Measurements from ENCODE around the gene SPTB.
A peak's percentile ranks its signal among the peaks of the same experiment; 100 is the strongest.
"Not testable (repeated sequence)": the region's sequence is repeated elsewhere in the genome, so short reads cannot be mapped to it uniquely, and the experiment has no call there.

Gene SPTB

DNA sequence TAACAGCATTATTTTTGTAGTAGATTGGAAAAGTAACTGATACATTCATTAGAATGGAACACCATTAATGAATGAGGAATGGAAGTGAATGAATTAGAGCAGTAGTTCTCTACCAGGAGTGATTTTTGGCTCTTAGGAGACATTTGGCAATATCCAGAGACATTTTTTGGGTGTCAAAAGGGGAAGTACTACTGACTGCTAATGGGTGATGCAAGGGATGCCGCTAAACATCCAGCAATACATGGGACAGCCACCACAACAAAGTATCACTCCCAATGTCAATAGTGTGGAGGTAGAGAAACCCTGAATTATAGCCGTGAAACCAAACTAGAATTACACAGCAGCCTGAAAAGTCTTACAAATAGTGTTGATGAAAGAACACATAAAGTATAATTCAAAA lies 36.1 kb upstream of the SPTB start:
- H3K79me2 ChIP-seq (ENCODE audit: control insufficient read depth, low read length), result peaks cover 70% of the 10 kb centered on the region
- H3K9me3 ChIP-seq (ENCODE audit: control insufficient read depth, insufficient read depth, low read length), result no peaks in the 10 kb centered on the region
- peak overlapping the region; percentile 78 for H3K4me2 ChIP-seq (ENCODE audit: low read length)
- peaks cover 42% of the 10 kb centered on the region for H3K36me3 ChIP-seq (ENCODE audit: control insufficient read depth, low read length)
- peaks cover 12% of the 10 kb centered on the region for H4K20me1 ChIP-seq (ENCODE audit: control insufficient read depth, insufficient read depth, low read depth, low read length)
- peaks cover 4% of the 10 kb centered on the region; the same call in 1 of the 2 replicates for H3K27me3 ChIP-seq (ENCODE audit: control insufficient read depth, low read length)
- peaks cover 19% of the 10 kb centered on the region for H3K4me1 ChIP-seq (ENCODE audit: control insufficient read depth, low read length)
- H3F3A ChIP-seq (ENCODE audit: control insufficient read depth, insufficient read depth), result no peaks in the 10 kb centered on the region
- no peak overlapping the region for H3K27ac ChIP-seq (ENCODE audit: low read depth, low read length)
- no peaks in the 10 kb centered on the region for H3K9me2 ChIP-seq (replicated peaks; ENCODE audit: control insufficient read depth, low read length)
- TF ChIP-seq, protein P1, sequence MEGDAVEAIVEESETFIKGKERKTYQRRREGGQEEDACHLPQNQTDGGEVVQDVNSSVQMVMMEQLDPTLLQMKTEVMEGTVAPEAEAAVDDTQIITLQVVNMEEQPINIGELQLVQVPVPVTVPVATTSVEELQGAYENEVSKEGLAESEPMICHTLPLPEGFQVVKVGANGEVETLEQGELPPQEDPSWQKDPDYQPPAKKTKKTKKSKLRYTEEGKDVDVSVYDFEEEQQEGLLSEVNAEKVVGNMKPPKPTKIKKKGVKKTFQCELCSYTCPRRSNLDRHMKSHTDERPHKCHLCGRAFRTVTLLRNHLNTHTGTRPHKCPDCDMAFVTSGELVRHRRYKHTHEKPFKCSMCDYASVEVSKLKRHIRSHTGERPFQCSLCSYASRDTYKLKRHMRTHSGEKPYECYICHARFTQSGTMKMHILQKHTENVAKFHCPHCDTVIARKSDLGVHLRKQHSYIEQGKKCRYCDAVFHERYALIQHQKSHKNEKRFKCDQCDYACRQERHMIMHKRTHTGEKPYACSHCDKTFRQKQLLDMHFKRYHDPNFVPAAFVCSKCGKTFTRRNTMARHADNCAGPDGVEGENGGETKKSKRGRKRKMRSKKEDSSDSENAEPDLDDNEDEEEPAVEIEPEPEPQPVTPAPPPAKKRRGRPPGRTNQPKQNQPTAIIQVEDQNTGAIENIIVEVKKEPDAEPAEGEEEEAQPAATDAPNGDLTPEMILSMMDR (IDR thresholded peaks at IDR 0.05; ENCODE audit: low read depth, low read length, poor library complexity, severe bottlenecking), result no peak
- TF ChIP-seq EZH2phosphoT487 (IDR thresholded peaks at IDR 0.05; ENCODE audit: borderline replicate concordance, low read length), result no peak
- peak overlapping the region; percentile 93 for H3K4me3 ChIP-seq (ENCODE audit: low read length)

DNA sequence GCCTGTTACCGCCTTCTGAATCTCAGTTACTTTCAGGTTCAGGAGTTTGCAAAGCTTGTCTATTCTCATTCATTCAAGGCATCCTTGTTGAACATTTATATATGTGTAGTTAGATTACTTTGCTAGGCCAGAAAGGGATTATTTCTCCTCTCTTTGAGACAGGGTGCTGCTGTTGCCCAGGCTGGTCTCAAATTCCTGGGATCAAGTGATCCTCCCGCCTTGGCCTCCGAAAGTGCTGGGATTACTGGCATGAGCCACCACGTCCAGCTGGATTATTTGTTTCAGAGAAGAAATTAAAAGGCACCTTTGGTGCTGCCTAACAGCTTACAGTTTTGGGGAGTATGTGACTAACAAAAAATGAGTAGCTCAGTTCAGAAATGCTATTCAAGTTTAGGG lies 35.3 kb upstream of the SPTB start:
- Histone ChIP-seq H3K9me3 (ENCODE audit: control insufficient read depth, insufficient read depth, low read length) (no peaks in the 10 kb centered on the region), H3K9me2 (replicated peaks; ENCODE audit: control insufficient read depth, low read length) (no peaks in the 10 kb centered on the region), H3K4me1 (ENCODE audit: control insufficient read depth, low read length) (peaks cover 19% of the 10 kb centered on the region), H3K36me3 (ENCODE audit: control insufficient read depth, low read length) (peaks cover 36% of the 10 kb centered on the region), H3F3A (ENCODE audit: control insufficient read depth, insufficient read depth) (no peaks in the 10 kb centered on the region), H3K27me3 (ENCODE audit: control insufficient read depth, low read length) (peaks cover 4% of the 10 kb centered on the region; the same call in 1 of the 2 replicates), H4K20me1 (ENCODE audit: control insufficient read depth, insufficient read depth, low read depth, low read length) (peaks cover 12% of the 10 kb centered on the region), H3K27ac (ENCODE audit: low read depth, low read length) (peak overlapping the region; percentile 57), H3K79me2 (ENCODE audit: control insufficient read depth, low read length) (peaks cover 62% of the 10 kb centered on the region), H3K4me2 (ENCODE audit: low read length) (peak overlapping the region; percentile 78), H3K4me3 (ENCODE audit: low read length) (peak overlapping the region; percentile 93)
- TF ChIP-seq, protein P1 (IDR thresholded peaks at IDR 0.05; ENCODE audit: low read depth, low read length, poor library complexity, severe bottlenecking), result no peak
- no peak for TF ChIP-seq EZH2phosphoT487 (IDR thresholded peaks at IDR 0.05; ENCODE audit: borderline replicate concordance, low read length)

DNA sequence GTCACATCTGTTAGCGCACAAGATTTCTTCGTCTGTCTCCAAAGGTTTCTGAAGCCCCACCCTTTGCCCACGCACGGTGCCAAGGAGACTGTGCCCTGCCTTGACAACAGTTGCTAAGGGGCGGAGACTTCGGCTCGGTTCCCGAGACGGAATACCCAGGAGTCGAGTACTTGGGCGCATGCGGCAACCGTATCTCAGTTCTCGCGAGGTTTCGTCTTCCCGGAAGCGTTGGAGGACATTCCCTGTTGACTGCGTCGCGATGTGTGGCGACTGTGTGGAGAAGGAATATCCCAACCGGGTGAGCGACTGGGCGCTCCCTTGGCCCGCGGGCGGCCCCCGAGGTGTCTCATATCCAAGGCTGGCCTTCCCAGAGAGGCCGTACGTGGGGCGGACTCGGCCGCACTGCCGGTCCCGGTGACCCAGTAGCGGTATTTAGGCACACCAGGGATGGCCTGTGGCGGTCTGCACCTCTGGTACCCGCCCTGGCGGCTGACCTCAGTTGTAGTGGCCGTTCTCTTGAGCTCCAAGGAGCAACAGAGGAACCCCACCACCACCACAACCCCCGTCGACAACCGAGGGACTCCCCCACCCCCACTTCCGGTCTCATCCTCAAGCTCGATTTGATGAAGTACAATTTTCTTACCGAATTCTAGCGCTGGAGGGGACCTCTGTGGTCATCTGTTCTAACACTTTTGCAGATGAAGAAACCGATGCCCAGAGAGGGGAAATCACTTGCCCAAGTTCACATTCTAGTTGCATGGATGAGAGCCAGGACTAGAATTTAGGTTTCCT lies 34.7 kb upstream of the SPTB start, which contains the start of gene CHURC1:
CHURC1 (plus strand) TSS at position 219 of the 792 bp plus-strand sequence; CDS start at position 260, 41 bp downstream.
- H3K27ac ChIP-seq (ENCODE audit: low read depth, low read length), result peak within 1 kb of the TSS; percentile 57
- H3K9me2 ChIP-seq (replicated peaks; ENCODE audit: control insufficient read depth, low read length), result no peaks in the 10 kb centered on the region
- peaks cover 56% of the 10 kb centered on the region for H3K79me2 ChIP-seq (ENCODE audit: control insufficient read depth, low read length)

DNA sequence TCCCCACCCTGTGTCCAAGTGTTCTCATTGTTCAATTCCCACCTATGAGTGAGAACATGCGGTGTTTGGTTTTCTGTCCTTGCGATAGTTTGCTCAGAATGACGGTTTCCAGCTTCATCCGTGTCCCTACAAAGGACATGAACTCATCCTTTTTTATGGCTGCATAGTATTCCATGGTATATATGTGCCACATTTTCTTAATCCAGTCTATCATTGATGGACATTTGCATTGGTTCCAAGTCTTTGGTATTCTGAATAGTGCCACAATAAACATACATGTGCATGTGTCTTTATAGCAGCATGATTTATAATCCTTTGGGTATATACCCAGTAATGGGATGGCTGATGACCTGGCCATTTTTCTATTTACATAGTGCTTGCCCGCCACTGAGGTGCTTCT lies 33.8 kb upstream of the SPTB start:
- Histone ChIP-seq H4K20me1 (ENCODE audit: control insufficient read depth, insufficient read depth, low read depth, low read length) (peaks cover 12% of the 10 kb centered on the region), H3K4me1 (ENCODE audit: control insufficient read depth, low read length) (peaks cover 19% of the 10 kb centered on the region), H3K36me3 (ENCODE audit: control insufficient read depth, low read length) (peaks cover 30% of the 10 kb centered on the region), H3K4me2 (ENCODE audit: low read length) (peak overlapping the region; percentile 78), H3K79me2 (ENCODE audit: control insufficient read depth, low read length) (peaks cover 47% of the 10 kb centered on the region), H3K4me3 (ENCODE audit: low read length) (peak overlapping the region; percentile 93), H3K27me3 (ENCODE audit: control insufficient read depth, low read length) (peaks cover 13% of the 10 kb centered on the region)
- H3K9me2 ChIP-seq (replicated peaks; ENCODE audit: control insufficient read depth, low read length); H3K9me3 ChIP-seq (ENCODE audit: control insufficient read depth, insufficient read depth, low read length); H3F3A ChIP-seq (ENCODE audit: control insufficient read depth, insufficient read depth); H3K27ac ChIP-seq (ENCODE audit: low read depth, low read length): not testable (repeated sequence)

More for the DNA sequence above, 34.7 kb upstream of the SPTB start, which contains the start of gene CHURC1:
- H3K4me2 ChIP-seq (ENCODE audit: low read length), result peak within 1 kb of the TSS; percentile 78
- no peaks in the 10 kb centered on the region for H3F3A ChIP-seq (ENCODE audit: control insufficient read depth, insufficient read depth)
- peak within 1 kb of the TSS; percentile 93 for H3K4me3 ChIP-seq (ENCODE audit: low read length)
- H4K20me1 ChIP-seq (ENCODE audit: control insufficient read depth, insufficient read depth, low read depth, low read length), result peaks cover 12% of the 10 kb centered on the region
- peaks cover 19% of the 10 kb centered on the region for H3K4me1 ChIP-seq (ENCODE audit: control insufficient read depth, low read length)
- peaks cover 36% of the 10 kb centered on the region for H3K36me3 ChIP-seq (ENCODE audit: control insufficient read depth, low read length)
- TF ChIP-seq, protein P1 (IDR thresholded peaks at IDR 0.05; ENCODE audit: low read depth, low read length, poor library complexity, severe bottlenecking), result no peak
- TF ChIP-seq EZH2phosphoT487 (IDR thresholded peaks at IDR 0.05; ENCODE audit: borderline replicate concordance, low read length), result no peak
- H3K27me3 ChIP-seq (ENCODE audit: control insufficient read depth, low read length), result peaks cover 9% of the 10 kb centered on the region
- no peaks in the 10 kb centered on the region for H3K9me3 ChIP-seq (ENCODE audit: control insufficient read depth, insufficient read depth, low read length)

Measured in DOHH2 (cell line).